ENCODE results near the gene FAM170B.

The FAM170B gene

GRCh38 chr10:49106451-49106850 lies 27.4 kb downstream of the FAM170B start:
- Histone ChIP-seq H3K36me3 (ENCODE audit: insufficient read depth, low read length) (no peaks in the 10 kb centered on the region), H3K79me2 (ENCODE audit: insufficient read depth, low read length) (no peaks in the 10 kb centered on the region), H3K27me3 (ENCODE audit: insufficient read depth, low read length, poor library complexity, severe bottlenecking) (no peaks in the 10 kb centered on the region), H4K20me1 (ENCODE audit: insufficient read depth, low read length, poor library complexity, severe bottlenecking) (no peaks in the 10 kb centered on the region), H3K4me1 (ENCODE audit: insufficient read depth, low read length, poor library complexity, severe bottlenecking) (no peaks in the 10 kb centered on the region), H3K4me2 (ENCODE audit: low read depth, low read length, poor library complexity, severe bottlenecking) (no peak overlapping the region), H3F3A (ENCODE audit: low read depth) (no peaks in the 10 kb centered on the region), H3K9me3 (ENCODE audit: insufficient read depth, low read depth, low read length) (no peaks in the 10 kb centered on the region), H3K9me2 (replicated peaks; ENCODE audit: low read depth, low read length) (no peaks in the 10 kb centered on the region), H3K9ac (ENCODE audit: low read depth, low read length, poor library complexity, severe bottlenecking) (no peak overlapping the region), H3K4me3 (ENCODE audit: low read length, poor library complexity, severe bottlenecking) (no peak overlapping the region), H2AFZ (ENCODE audit: low read length) (no peak overlapping the region)
- TF ChIP-seq EZH2phosphoT487 (IDR thresholded peaks at IDR 0.05; ENCODE audit: borderline replicate concordance) = no peak

GRCh38 chr10:49105076-49105475 lies 28.7 kb downstream of the FAM170B start:
- Histone ChIP-seq H3K4me1 (ENCODE audit: insufficient read depth, low read length, poor library complexity, severe bottlenecking) (no peaks in the 10 kb centered on the region), H2AFZ (ENCODE audit: low read length) (no peak overlapping the region), H4K20me1 (ENCODE audit: insufficient read depth, low read length, poor library complexity, severe bottlenecking) (no peaks in the 10 kb centered on the region), H3K79me2 (ENCODE audit: insufficient read depth, low read length) (no peaks in the 10 kb centered on the region), H3F3A (ENCODE audit: low read depth) (no peaks in the 10 kb centered on the region), H3K9ac (ENCODE audit: low read depth, low read length, poor library complexity, severe bottlenecking) (no peak overlapping the region), H3K4me3 (ENCODE audit: low read length, poor library complexity, severe bottlenecking) (no peak overlapping the region), H3K9me3 (ENCODE audit: insufficient read depth, low read depth, low read length) (no peaks in the 10 kb centered on the region), H3K36me3 (ENCODE audit: insufficient read depth, low read length) (no peaks in the 10 kb centered on the region), H3K27me3 (ENCODE audit: insufficient read depth, low read length, poor library complexity, severe bottlenecking) (no peaks in the 10 kb centered on the region), H3K4me2 (ENCODE audit: low read depth, low read length, poor library complexity, severe bottlenecking) (no peak overlapping the region), H3K9me2 (replicated peaks; ENCODE audit: low read depth, low read length) (no peaks in the 10 kb centered on the region)
- TF ChIP-seq, protein P1, sequence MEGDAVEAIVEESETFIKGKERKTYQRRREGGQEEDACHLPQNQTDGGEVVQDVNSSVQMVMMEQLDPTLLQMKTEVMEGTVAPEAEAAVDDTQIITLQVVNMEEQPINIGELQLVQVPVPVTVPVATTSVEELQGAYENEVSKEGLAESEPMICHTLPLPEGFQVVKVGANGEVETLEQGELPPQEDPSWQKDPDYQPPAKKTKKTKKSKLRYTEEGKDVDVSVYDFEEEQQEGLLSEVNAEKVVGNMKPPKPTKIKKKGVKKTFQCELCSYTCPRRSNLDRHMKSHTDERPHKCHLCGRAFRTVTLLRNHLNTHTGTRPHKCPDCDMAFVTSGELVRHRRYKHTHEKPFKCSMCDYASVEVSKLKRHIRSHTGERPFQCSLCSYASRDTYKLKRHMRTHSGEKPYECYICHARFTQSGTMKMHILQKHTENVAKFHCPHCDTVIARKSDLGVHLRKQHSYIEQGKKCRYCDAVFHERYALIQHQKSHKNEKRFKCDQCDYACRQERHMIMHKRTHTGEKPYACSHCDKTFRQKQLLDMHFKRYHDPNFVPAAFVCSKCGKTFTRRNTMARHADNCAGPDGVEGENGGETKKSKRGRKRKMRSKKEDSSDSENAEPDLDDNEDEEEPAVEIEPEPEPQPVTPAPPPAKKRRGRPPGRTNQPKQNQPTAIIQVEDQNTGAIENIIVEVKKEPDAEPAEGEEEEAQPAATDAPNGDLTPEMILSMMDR (conservative IDR thresholded peaks at IDR 0.05; ENCODE audit: low read length) = no peak
- TF ChIP-seq EZH2phosphoT487 (IDR thresholded peaks at IDR 0.05; ENCODE audit: borderline replicate concordance) = no peak

- Histone ChIP-seq H3K4me1 (ENCODE audit: insufficient read depth, low read length, poor library complexity, severe bottlenecking) (no peaks in the 10 kb centered on the region), H3K27me3 (ENCODE audit: insufficient read depth, low read length, poor library complexity, severe bottlenecking) (no peaks in the 10 kb centered on the region), H3K4me2 (ENCODE audit: low read depth, low read length, poor library complexity, severe bottlenecking) (no peak overlapping the region), H3K36me3 (ENCODE audit: insufficient read depth, low read length) (no peaks in the 10 kb centered on the region), H3K9ac (ENCODE audit: low read depth, low read length, poor library complexity, severe bottlenecking) (no peak overlapping the region), H3F3A (ENCODE audit: low read depth) (no peaks in the 10 kb centered on the region), H2AFZ (ENCODE audit: low read length) (no peak overlapping the region), H4K20me1 (ENCODE audit: insufficient read depth, low read length, poor library complexity, severe bottlenecking) (no peaks in the 10 kb centered on the region), H3K9me2 (replicated peaks; ENCODE audit: low read depth, low read length) (no peaks in the 10 kb centered on the region), H3K79me2 (ENCODE audit: insufficient read depth, low read length) (no peaks in the 10 kb centered on the region), H3K4me3 (ENCODE audit: low read length, poor library complexity, severe bottlenecking) (no peak overlapping the region), H3K9me3 (ENCODE audit: insufficient read depth, low read depth, low read length) (no peaks in the 10 kb centered on the region)
- TF ChIP-seq, protein P1 (conservative IDR thresholded peaks at IDR 0.05; ENCODE audit: low read length) = no peak
- TF ChIP-seq EZH2phosphoT487 (IDR thresholded peaks at IDR 0.05; ENCODE audit: borderline replicate concordance) = no peak
Observed at GRCh38 chr10:49104323-49104722, 29.5 kb downstream of the FAM170B start.

GRCh38 chr10:49103761-49104160 lies 30.1 kb downstream of the FAM170B start:
- Histone ChIP-seq H2AFZ (ENCODE audit: low read length) (no peak overlapping the region), H3K9ac (ENCODE audit: low read depth, low read length, poor library complexity, severe bottlenecking) (no peak overlapping the region), H3K4me2 (ENCODE audit: low read depth, low read length, poor library complexity, severe bottlenecking) (no peak overlapping the region), H3K9me2 (replicated peaks; ENCODE audit: low read depth, low read length) (no peaks in the 10 kb centered on the region), H4K20me1 (ENCODE audit: insufficient read depth, low read length, poor library complexity, severe bottlenecking) (no peaks in the 10 kb centered on the region), H3K27me3 (ENCODE audit: insufficient read depth, low read length, poor library complexity, severe bottlenecking) (no peaks in the 10 kb centered on the region), H3K4me1 (ENCODE audit: insufficient read depth, low read length, poor library complexity, severe bottlenecking) (no peaks in the 10 kb centered on the region), H3K4me3 (ENCODE audit: low read length, poor library complexity, severe bottlenecking) (no peak overlapping the region), H3K9me3 (ENCODE audit: insufficient read depth, low read depth, low read length) (no peaks in the 10 kb centered on the region), H3K36me3 (ENCODE audit: insufficient read depth, low read length) (no peaks in the 10 kb centered on the region), H3K79me2 (ENCODE audit: insufficient read depth, low read length) (no peaks in the 10 kb centered on the region), H3F3A (ENCODE audit: low read depth) (no peaks in the 10 kb centered on the region)
- TF ChIP-seq, protein P1 (conservative IDR thresholded peaks at IDR 0.05; ENCODE audit: low read length) = no peak
- no peak for TF ChIP-seq EZH2phosphoT487 (IDR thresholded peaks at IDR 0.05; ENCODE audit: borderline replicate concordance)

Measured in Loucy (cell line).